Coronary artery (tissue), 2 donors: ENCODE data around the gene AREL1.

Experiments used
- DNase-seq: peaks from one replicate; pipeline ENCODE4 v3.0.0-alpha.2; 2017; ENCODE audit warnings: low spot score
- H3K27ac ChIP-seq, 2 donors: fragments of 200-600 bp; sonication (generic); one replicate each; pipeline ENCODE4 v1.5.1; 2016 to 2019
- H3K4me3 ChIP-seq: fragments of 200-600 bp; sonication (generic); 2 replicates; pipeline ENCODE4 v1.5.1; 2016; ENCODE audit warnings: mild to moderate bottlenecking, moderate library complexity
- CTCF ChIP-seq: fragments of 200-600 bp; sonication (generic); IDR thresholded peaks from one replicate; pipeline ENCODE4 v1.5.1; 2019; ENCODE audit warnings: antibody characterized with exemption

AREL1 gene

DNA sequence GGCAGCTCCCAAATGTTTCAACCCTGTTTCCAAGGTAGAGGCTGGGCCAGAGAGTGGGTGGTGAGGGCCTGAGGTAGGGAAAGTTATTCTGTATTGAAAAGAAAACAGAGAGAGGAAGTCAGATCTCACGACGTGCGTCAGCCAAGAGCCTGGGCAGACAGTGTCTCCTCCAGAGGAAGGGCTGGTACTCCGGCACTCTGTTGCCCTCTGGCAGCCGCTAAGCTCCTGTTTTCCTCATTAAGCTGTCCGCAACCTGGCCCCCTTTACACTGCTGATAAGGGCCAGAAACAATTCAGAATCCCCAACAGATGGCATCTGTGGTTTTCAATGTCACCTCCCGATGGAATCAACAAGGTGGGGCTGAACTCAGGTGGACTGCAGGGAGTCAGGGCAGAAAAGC lies 74.8 kb downstream of the AREL1 start:
- no peak for TF ChIP-seq CTCF
- no peak overlapping the region for H3K4me3 ChIP-seq
- DNase-seq, result no peak
- H3K27ac ChIP-seq, result peak overlapping the region in 1 of 2 donors; percentile 40

DNA sequence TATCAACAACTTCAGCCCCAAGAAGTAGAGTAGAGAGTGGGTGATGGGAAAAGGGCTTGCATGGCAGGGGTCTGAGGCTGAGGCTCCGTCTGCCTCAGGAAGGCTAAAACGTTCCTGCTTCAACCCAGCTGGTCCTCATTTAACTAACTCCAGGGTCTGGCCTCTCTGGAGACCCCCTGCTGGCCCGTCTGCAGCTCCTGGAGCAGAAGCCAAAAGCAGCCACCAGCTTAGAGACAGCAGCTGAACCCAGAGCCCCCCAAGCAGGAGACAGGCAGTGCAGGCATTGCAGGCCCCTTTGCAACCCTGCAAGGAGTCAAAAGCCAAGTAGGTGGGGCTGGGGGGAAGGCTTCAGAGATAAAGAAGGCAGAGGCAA lies 75.7 kb downstream of the AREL1 start:
- Histone ChIP-seq H3K27ac (peak overlapping the region in 1 of 2 donors; percentile 40), H3K4me3 (no peak overlapping the region)
- no peak for TF ChIP-seq CTCF
- DNase-seq, result no peak

- TF ChIP-seq CTCF, result no peak
- Histone ChIP-seq H3K27ac (no peak overlapping the region), H3K4me3 (no peak overlapping the region)
- no peak for DNase-seq
These were observed 76.3 kb downstream of the AREL1 start for GRCh38 chr14:74636424-74637177.

DNA sequence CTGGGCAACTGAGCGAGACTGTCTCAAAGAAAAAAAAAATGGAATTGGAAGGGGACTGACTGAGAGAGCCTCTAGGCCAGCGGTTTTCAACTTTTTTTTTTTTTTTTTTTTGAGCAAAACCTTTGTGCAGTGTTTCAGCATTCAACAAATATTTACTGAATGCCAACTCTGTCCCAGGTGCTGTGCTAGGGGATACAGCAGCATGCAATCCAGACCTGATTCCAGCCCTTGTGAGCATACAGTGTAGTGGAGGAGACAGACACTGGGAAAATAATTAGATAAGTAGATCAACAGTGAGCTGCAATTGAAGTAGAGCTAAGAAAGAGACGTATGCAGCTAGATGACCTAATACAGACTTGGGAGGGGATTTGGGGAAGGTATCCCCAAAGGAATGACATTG lies 77.0 kb downstream of the AREL1 start:
- DNase-seq, result no peak
- no peak for TF ChIP-seq CTCF
- Histone ChIP-seq H3K27ac (no peak overlapping the region), H3K4me3 (no peak overlapping the region)

DNA sequence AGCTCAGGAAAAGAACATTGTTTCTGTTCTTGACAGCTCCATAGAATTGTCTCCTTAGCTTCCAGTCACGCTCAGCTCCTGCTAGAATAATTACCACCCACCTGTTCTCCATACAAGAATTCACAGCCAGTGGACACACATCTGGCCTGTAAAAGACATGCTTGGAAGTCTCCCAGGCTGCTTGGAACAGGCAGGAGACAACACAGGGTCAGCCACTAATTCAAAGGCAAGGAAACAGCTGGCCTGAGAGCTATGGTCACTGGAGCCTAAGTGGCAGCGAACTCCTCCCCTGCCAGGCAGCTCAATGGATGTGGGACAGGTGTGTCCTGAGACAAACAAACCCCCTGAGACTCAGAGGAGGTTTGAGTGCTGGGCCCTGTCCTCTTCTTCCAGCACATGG lies 77.9 kb downstream of the AREL1 start:
- DNase-seq, result no peak
- H3K27ac ChIP-seq, result no peak overlapping the region
- TF ChIP-seq CTCF, result no peak
- H3K4me3 ChIP-seq, result no peak overlapping the region

DNA sequence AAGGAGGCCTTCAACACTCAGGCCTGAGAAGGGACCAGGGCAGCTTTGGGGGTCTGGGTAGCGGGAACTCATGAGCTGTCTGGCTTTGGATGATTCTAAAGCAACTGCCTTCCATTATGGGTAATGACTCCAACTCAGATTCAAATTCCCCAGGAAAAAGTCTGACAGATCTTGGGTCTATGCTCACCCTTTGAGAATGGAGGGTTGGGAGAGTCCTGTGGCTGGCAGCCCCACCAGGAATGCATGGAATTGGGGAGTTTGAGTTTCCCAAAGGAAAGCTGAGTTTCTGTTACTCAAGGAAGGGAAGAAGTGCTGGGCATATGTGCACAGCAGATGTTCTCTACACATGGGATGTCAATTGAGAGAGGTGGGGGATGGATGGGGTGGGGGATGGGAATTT lies 78.4 kb downstream of the AREL1 start:
- DNase-seq, result no peak
- no peak overlapping the region for H3K27ac ChIP-seq
- no peak for TF ChIP-seq CTCF
- no peak overlapping the region for H3K4me3 ChIP-seq
